MM.1S (cell line): ENCODE measurements around the gene SLC12A2.

Source experiments
- DNase-seq: peaks from one replicate; pipeline ENCODE4 v3.0.0-alpha.2; 2015
- H2AFZ ChIP-seq: fragments of 300-600 bp; sonication (generic); 2 replicates; pipeline ENCODE4 v1.6.0; 2016; ENCODE audit warnings: antibody characterized with exemption, low read length
- H3F3A ChIP-seq: fragments of 300-600 bp; sonication (generic); 2 replicates; pipeline ENCODE4 v1.6.1; 2016; ENCODE audit warnings: mild to moderate bottlenecking, antibody characterized with exemption, low read length, moderate library complexity, mixed read lengths; ENCODE audit not compliant: insufficient read depth
- H3K27ac ChIP-seq: fragments of 300-600 bp; sonication (generic); 2 replicates; pipeline ENCODE4 v1.5.1; 2016; ENCODE audit warnings: mild to moderate bottlenecking, low read length
- H3K27me3 ChIP-seq: fragments of 300-600 bp; sonication (generic); replicated peaks from 2 replicates; pipeline ENCODE4 v1.6.0; 2016; ENCODE audit warnings: low read length; ENCODE audit not compliant: insufficient read depth
- H3K36me3 ChIP-seq: fragments of 300-600 bp; sonication (generic); replicated peaks from 2 replicates; pipeline ENCODE4 v1.6.1; 2016; ENCODE audit warnings: mild to moderate bottlenecking, low read length, mixed read lengths; ENCODE audit not compliant: insufficient read depth
- H3K4me1 ChIP-seq: fragments of 300-600 bp; sonication (generic); 2 replicates; pipeline ENCODE4 v1.6.1; 2016; ENCODE audit warnings: low read length, mixed read lengths
- H3K4me2 ChIP-seq: fragments of 300-600 bp; sonication (generic); 2 replicates; pipeline ENCODE4 v1.6.0; 2016; ENCODE audit warnings: low read depth, low read length
- H3K4me3 ChIP-seq: fragments of 300-600 bp; sonication (generic); 2 replicates; pipeline ENCODE4 v1.5.1; 2016; ENCODE audit warnings: low read length, mixed read lengths
- H3K79me2 ChIP-seq: fragments of 300-600 bp; sonication (generic); 2 replicates; pipeline ENCODE4 v1.6.1; 2016; ENCODE audit warnings: mixed run types, low read length, mixed read lengths
- H3K9ac ChIP-seq: fragments of 300-600 bp; sonication (generic); 2 replicates; pipeline ENCODE4 v1.6.1; 2016; ENCODE audit warnings: low read length, mixed read lengths
- H3K9me2 ChIP-seq: fragments of 300-600 bp; sonication (generic); replicated peaks from 2 replicates; pipeline ENCODE4 v1.6.1; 2016; ENCODE audit warnings: mild to moderate bottlenecking, low read length, mixed read lengths; ENCODE audit not compliant: insufficient read depth
- H3K9me3 ChIP-seq: fragments of 300-600 bp; sonication (generic); replicated peaks from 2 replicates; pipeline ENCODE4 v1.6.1; 2016; ENCODE audit warnings: mild to moderate bottlenecking, low read length, mixed read lengths; ENCODE audit not compliant: insufficient read depth
- H4K20me1 ChIP-seq: fragments of 300-600 bp; sonication (generic); 2 replicates; pipeline ENCODE4 v1.6.1; 2016; ENCODE audit warnings: mild to moderate bottlenecking, low read length, moderate library complexity, mixed read lengths; ENCODE audit not compliant: insufficient read depth
- EZH2 ChIP-seq: fragments of 300-600 bp; sonication (generic); optimal IDR thresholded peaks from 2 replicates; pipeline ENCODE3; 2017; ENCODE audit warnings: low read depth, mild to moderate bottlenecking, antibody characterized with exemption, low read length, mixed read lengths
- EZH2phosphoT487 ChIP-seq: fragments of 300-600 bp; sonication (generic); IDR thresholded peaks from 2 replicates; pipeline ENCODE4 v1.6.1; 2018; ENCODE audit warnings: antibody characterized with exemption, low read length
- TF ChIP-seq, protein P1 (sequence below): fragments of 300-600 bp; sonication (generic); IDR thresholded peaks from 2 replicates; pipeline ENCODE4 v1.5.1; 2016; ENCODE audit warnings: antibody characterized with exemption, low read length, mixed read lengths

The SLC12A2 gene

DNA sequence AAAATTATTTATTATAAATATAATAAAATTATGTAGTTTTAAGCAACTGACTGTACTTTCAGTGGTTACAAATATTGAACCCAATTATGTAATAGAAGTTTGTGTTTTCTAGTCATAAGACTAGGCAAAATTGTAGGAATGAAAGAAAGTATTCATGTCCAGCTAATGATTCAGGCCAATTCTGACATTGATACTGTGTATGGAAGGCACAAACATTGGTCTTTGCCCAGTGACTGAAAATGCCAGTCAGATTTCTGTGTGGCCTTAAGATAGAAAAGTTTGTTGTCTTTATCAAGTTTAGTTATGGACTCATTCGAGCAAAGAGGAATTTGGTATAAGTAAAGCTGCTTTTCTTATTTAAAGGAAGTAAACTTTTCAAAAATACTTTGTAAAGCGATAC, 60.3 kb downstream of the SLC12A2 start:
- no peaks in the 10 kb centered on the region for H3K36me3 ChIP-seq
- no peaks in the 10 kb centered on the region for H4K20me1 ChIP-seq
- no peak overlapping the region for H3K9ac ChIP-seq
- H3K4me3 ChIP-seq = no peak overlapping the region
- TF ChIP-seq EZH2phosphoT487 (no peak), EZH2 (no peak)
- TF ChIP-seq, protein P1, sequence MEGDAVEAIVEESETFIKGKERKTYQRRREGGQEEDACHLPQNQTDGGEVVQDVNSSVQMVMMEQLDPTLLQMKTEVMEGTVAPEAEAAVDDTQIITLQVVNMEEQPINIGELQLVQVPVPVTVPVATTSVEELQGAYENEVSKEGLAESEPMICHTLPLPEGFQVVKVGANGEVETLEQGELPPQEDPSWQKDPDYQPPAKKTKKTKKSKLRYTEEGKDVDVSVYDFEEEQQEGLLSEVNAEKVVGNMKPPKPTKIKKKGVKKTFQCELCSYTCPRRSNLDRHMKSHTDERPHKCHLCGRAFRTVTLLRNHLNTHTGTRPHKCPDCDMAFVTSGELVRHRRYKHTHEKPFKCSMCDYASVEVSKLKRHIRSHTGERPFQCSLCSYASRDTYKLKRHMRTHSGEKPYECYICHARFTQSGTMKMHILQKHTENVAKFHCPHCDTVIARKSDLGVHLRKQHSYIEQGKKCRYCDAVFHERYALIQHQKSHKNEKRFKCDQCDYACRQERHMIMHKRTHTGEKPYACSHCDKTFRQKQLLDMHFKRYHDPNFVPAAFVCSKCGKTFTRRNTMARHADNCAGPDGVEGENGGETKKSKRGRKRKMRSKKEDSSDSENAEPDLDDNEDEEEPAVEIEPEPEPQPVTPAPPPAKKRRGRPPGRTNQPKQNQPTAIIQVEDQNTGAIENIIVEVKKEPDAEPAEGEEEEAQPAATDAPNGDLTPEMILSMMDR = no peak
- no peaks in the 10 kb centered on the region for H3K79me2 ChIP-seq
- no peaks in the 10 kb centered on the region for H3F3A ChIP-seq
- no peak overlapping the region for H3K27ac ChIP-seq
- H3K9me2 ChIP-seq = no peaks in the 10 kb centered on the region
- no peak overlapping the region for H2AFZ ChIP-seq
- H3K4me2 ChIP-seq = no peak overlapping the region
- H3K9me3 ChIP-seq = no peaks in the 10 kb centered on the region
- no peaks in the 10 kb centered on the region for H3K4me1 ChIP-seq
- no peak for DNase-seq
- no peaks in the 10 kb centered on the region for H3K27me3 ChIP-seq

DNA sequence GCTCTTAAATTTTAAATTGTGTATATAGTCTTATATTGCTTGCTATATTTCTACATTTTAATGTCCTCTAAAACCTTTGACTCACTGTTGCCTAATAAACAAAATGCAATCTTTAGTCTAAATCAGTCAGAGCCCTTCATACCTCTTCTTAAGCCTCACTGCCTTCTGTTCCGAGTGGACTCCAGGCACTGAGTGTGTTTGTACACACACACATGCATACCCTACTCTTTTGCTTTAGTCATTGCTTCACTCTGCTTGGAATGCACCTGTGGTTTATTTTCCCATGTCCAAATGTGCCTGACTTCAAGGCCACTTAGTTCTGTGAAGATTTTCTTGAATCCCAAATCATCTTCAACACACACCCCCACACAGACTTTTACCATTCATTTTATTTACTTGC, 60.9 kb downstream of the SLC12A2 start:
- no peaks in the 10 kb centered on the region for H3K4me1 ChIP-seq
- no peaks in the 10 kb centered on the region for H4K20me1 ChIP-seq
- H3F3A ChIP-seq = no peaks in the 10 kb centered on the region
- H3K27ac ChIP-seq = no peak overlapping the region
- H3K9ac ChIP-seq = no peak overlapping the region
- H3K4me3 ChIP-seq = no peak overlapping the region
- no peak overlapping the region for H3K4me2 ChIP-seq
- H3K27me3 ChIP-seq = no peaks in the 10 kb centered on the region
- H3K79me2 ChIP-seq = no peaks in the 10 kb centered on the region
- no peak for TF ChIP-seq EZH2
- TF ChIP-seq, protein P1 = no peak
- TF ChIP-seq EZH2phosphoT487 = no peak
- DNase-seq = no peak
- no peaks in the 10 kb centered on the region for H3K36me3 ChIP-seq
- no peaks in the 10 kb centered on the region for H3K9me3 ChIP-seq
- no peak overlapping the region for H2AFZ ChIP-seq
- H3K9me2 ChIP-seq = no peaks in the 10 kb centered on the region

DNA sequence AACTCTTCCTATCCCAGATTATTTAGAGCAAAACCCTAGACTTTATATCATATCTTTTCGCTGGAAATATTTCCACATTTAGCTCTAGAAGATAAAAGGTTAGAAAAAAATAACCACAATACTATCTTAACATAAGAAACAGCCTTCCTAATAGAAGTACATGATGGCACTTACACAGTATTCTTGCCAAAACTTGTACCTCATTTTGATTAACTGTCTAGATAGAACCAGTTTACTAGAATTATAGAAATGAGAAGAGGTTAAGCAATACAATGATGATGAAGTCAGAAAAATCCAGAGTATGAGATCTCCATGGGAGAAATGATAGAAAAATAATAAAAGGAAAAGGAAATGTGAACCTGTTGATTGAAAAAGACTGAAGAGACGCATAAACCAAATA, 63.1 kb downstream of the SLC12A2 start:
- Histone ChIP-seq H3K4me3 (no peak overlapping the region), H3K9me3 (no peaks in the 10 kb centered on the region), H3K79me2 (no peaks in the 10 kb centered on the region), H3K9me2 (no peaks in the 10 kb centered on the region), H3K4me2 (no peak overlapping the region), H3F3A (no peaks in the 10 kb centered on the region), H3K9ac (no peak overlapping the region), H3K27ac (no peak overlapping the region), H4K20me1 (no peaks in the 10 kb centered on the region), H3K36me3 (0 out of 2 replicates have a peak, but pooled peaks cover 2% of the 10 kb centered on the region), H3K4me1 (no peaks in the 10 kb centered on the region), H2AFZ (no peak overlapping the region), H3K27me3 (no peaks in the 10 kb centered on the region)
- TF ChIP-seq EZH2phosphoT487 (no peak), EZH2 (no peak)
- TF ChIP-seq, protein P1 = no peak
- DNase-seq = no peak
